GM12874 (cell line): ENCODE measurements around the gene SLC25A17.

Experiments used
- TF ChIP-seq, protein P1 (sequence below): IDR thresholded peaks from 2 replicates; pipeline ENCODE4 v1.5.1; 2011; ENCODE audit warnings: low read depth, mild to moderate bottlenecking, control low read depth, low read length, moderate library complexity; ENCODE audit not compliant: insufficient read depth

Gene SLC25A17

DNA sequence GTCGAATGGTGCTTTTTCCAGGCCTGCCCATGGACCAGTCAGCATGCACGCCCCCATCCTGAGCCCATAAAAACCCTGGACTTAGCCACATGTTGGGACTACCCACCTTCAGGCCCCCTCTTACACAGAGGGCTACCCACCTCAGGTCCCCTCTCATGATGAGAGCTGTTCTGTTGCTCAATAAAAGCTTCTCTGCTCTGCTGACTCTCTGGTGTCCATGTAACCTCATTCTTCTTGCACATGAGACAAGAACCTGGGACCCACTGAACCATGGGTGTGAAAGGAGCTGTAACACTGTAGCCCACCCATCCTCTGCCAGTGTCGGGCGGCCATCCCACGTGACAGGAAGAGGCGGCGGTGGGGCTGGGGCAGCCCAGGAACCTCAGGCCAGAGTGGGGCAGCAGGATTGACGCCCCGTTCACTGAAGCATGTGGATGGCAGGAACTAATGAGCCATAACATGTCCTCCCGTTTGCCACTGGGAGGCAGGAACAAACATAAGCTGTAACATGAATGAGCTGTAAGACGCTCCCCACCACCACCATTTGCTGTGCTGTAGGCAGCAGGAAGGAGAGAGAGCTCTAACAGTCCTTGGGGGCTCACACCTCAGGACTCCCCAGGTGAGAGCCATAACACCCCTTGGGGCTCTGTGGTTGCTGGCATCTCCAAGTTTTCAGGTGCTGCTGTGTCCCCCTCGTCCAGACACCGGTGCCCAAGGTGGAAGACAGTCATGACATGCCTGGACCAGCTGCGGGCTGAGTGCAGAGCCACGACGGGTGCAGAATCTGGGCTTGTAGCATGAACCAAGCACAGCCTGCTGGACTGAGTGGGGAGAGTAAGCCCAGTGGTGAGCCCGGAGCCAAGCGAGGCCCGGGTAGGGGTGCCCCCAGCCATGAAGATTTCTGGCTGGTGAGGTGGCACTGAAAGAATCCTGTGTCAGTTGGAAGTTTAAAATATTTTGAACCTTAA is 70.5 kb downstream of the SLC25A17 start:
- TF ChIP-seq, protein P1, sequence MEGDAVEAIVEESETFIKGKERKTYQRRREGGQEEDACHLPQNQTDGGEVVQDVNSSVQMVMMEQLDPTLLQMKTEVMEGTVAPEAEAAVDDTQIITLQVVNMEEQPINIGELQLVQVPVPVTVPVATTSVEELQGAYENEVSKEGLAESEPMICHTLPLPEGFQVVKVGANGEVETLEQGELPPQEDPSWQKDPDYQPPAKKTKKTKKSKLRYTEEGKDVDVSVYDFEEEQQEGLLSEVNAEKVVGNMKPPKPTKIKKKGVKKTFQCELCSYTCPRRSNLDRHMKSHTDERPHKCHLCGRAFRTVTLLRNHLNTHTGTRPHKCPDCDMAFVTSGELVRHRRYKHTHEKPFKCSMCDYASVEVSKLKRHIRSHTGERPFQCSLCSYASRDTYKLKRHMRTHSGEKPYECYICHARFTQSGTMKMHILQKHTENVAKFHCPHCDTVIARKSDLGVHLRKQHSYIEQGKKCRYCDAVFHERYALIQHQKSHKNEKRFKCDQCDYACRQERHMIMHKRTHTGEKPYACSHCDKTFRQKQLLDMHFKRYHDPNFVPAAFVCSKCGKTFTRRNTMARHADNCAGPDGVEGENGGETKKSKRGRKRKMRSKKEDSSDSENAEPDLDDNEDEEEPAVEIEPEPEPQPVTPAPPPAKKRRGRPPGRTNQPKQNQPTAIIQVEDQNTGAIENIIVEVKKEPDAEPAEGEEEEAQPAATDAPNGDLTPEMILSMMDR = no peak

DNA sequence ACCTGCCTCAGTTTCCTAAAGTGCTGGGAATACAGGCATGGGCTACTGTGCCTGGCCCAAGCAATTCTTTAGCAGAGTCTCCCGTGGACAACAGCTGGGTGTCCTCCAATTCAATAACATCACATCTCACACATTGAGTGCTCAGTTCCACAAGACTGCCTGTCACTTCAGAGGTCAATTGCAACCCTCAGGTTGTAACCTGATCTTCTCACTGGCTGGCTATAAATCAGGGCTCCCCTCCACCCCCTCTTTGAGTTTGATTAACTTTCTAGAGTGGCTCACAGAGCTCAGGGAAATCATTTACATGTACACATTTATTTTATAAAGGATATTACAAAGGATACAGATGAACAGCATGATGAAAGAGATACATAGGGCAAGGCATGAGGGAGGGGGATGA is 71.8 kb downstream of the SLC25A17 start:
- TF ChIP-seq, protein P1 = no peak

DNA sequence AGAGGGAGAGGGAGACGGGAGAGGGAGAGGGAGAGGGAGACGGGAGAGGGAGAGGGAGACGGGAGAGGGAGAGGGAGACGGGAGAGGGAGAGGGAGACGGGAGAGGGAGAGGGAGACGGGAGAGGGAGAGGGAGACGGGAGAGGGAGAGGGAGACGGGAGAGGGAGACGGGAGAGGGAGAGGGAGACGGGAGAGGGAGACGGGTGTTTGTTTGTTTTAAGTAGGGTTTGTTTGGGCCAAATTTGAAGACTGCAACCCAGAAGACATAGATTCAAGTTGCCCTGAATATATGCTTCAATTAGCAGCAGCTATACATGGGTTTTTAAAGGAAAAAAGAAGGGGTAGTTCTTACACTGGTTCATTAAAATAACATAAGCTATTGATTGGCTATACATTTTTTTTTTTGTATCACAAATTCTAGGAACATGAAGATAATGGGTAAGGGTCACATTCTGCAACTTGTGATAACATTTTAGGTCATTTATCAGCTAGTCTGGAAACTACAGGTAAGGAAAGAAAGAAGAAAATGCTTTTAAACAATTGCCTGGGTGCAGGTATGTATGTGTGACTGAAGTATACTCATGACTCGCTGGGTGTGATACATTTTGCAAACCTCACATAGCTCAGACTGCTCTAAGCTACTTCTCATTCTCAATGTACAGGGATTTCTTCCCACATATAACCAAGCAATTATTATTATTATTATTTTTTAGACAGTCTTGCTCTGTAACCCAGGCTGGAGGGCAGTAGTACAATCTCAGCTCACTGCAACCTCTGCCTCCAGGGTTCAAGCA is 72.5 kb downstream of the SLC25A17 start:
- TF ChIP-seq, protein P1 = no peak

GRCh38 chr22:40743768-40744167 is 75.4 kb downstream of the SLC25A17 start:
- TF ChIP-seq, protein P1 = no peak

- TF ChIP-seq, protein P1 = no peak
Observed at GRCh38 chr22:40741116-40741515, 78.0 kb downstream of the SLC25A17 start.

DNA sequence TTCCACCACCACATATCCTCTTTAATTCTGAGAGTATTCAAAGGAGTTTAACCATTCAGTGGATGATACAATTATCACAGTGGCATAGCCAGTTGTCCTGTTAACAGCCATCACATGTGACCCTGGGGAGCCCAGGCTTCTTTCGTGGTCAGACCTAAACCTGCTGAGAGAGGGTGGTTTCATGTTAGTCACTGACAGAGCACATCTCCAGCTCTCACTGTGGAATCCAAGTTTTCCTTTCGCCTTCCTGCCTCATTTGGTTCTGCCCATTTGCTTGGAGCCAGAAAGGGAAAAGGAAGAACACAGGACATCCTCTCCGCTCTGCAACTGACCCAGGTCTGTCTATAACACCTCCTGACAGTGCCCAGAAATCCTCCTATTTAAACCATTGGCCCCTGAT is 79.4 kb downstream of the SLC25A17 start:
- TF ChIP-seq, protein P1 = no peak

DNA sequence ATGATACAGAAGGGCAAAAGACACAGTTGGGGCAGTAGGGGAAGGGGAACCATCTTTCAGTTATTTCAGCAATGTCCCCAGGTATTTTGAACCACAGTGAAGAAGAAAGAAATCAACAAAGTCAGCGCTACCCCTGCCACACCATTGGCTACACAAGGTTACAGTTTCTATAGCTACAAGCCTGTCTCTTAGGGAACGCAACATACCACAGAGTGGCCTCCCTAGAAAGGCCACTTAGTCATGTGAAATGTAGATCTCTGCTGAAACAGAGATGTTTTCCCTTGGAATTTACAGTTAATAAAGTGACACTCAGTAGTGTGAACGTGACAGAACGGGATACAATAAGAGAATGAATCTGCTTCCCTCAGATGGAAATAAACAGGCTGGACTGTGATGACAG is 85.2 kb downstream of the SLC25A17 start:
- TF ChIP-seq, protein P1 = no peak
